Mesothelial cell of epicardium (in vitro differentiated cells): ENCODE data around the gene MPV17L2. TPM values are rescaled to one million over a fixed set of nuclear protein-coding genes. Genes with fewer than 3 reads are reported as not detected.
A peak's percentile ranks its signal among the peaks of the same experiment; 100 is the strongest.

ENCODE experiments used
- DNase-seq, 2 experiments: peaks; one replicate each; pipeline ENCODE4 v3.0.0; 2021; ENCODE audit warnings: low spot score in 2 of 2; ENCODE audit not compliant: unreplicated experiment in 2 of 2
- H3K27ac Mint-ChIP-seq: 2 replicates; pipeline ENCODE4 v1.8.0; 2021; ENCODE audit warnings: mixed read lengths
- H3K27me3 Mint-ChIP-seq: 2 replicates; pipeline ENCODE4 v1.8.0; 2021; ENCODE audit warnings: low read depth, mixed read lengths
- H3K36me3 Mint-ChIP-seq: 2 replicates; pipeline ENCODE4 v1.8.0; 2021; ENCODE audit warnings: mixed read lengths
- H3K4me1 Mint-ChIP-seq: 2 replicates; pipeline ENCODE4 v1.8.0; 2021; ENCODE audit warnings: mixed read lengths
- H3K4me3 Mint-ChIP-seq: 2 replicates; pipeline ENCODE4 v1.8.0; 2021; ENCODE audit warnings: mild to moderate bottlenecking, moderate library complexity, mixed read lengths
- H3K9me3 Mint-ChIP-seq: 2 replicates; pipeline ENCODE4 v1.8.0; 2021; ENCODE audit warnings: mixed read lengths
- CTCF ChIP-seq: fragments of 200-600 bp; sonication (generic); IDR thresholded peaks from one replicate; pipeline ENCODE4 v1.5.0; 2021; ENCODE audit warnings: antibody characterized with exemption; ENCODE audit not compliant: unreplicated experiment
- total RNA-seq: library from RNA; stranded (reverse); gene quantifications from 3 replicates; pipeline ENCODE4 v1.2.1, GENCODE V29; 2021

Gene MPV17L2
- total RNA-seq, 1 donor from 2014 or later, result 8.2 TPM

- DNase-seq, result no peak
- TF ChIP-seq CTCF, result no peak
- H3K27ac Mint-ChIP-seq, result no peak overlapping the region
- peaks cover 1% of the 10 kb centered on the region for H3K27me3 Mint-ChIP-seq
- peaks cover 17% of the 10 kb centered on the region for H3K4me1 Mint-ChIP-seq
- H3K36me3 Mint-ChIP-seq, result no peaks in the 10 kb centered on the region
- no peaks in the 10 kb centered on the region for H3K9me3 Mint-ChIP-seq
- no peak overlapping the region for H3K4me3 Mint-ChIP-seq
These were observed 2.7 kb upstream of the MPV17L2 start for GRCh38 chr19:18190278-18190677.

GRCh38 chr19:18191640-18192062 is 1.4 kb upstream of the MPV17L2 start:
- Mint-ChIP-seq H3K4me3 (peak overlapping the region; percentile 82), H3K9me3 (no peaks in the 10 kb centered on the region), H3K4me1 (peaks cover 17% of the 10 kb centered on the region)

GRCh38 chr19:18193388-18194180 is 566 bp downstream of the MPV17L2 start:
- Mint-ChIP-seq H3K4me3 (peak overlapping the region; percentile 82), H3K9me3 (no peaks in the 10 kb centered on the region), H3K27ac (peak overlapping the region; percentile 95), H3K36me3 (peaks cover 6% of the 10 kb centered on the region), H3K4me1 (peaks cover 17% of the 10 kb centered on the region), H3K27me3 (no peaks in the 10 kb centered on the region)
- no peak for DNase-seq
- no peak for TF ChIP-seq CTCF

More at GRCh38 chr19:18191640-18192062, 1.4 kb upstream of the MPV17L2 start:
- H3K27me3 Mint-ChIP-seq, result no peaks in the 10 kb centered on the region
- no peak for DNase-seq
- H3K27ac Mint-ChIP-seq, result peak overlapping the region; percentile 95
- no peak for TF ChIP-seq CTCF
- no peaks in the 10 kb centered on the region for H3K36me3 Mint-ChIP-seq

GRCh38 chr19:18194181-18194530 is 1.1 kb downstream of the MPV17L2 start:
- TF ChIP-seq CTCF, result no peak
- Mint-ChIP-seq H3K4me1 (peaks cover 17% of the 10 kb centered on the region), H3K4me3 (peak overlapping the region; percentile 82), H3K9me3 (no peaks in the 10 kb centered on the region), H3K27ac (peak overlapping the region; percentile 95), H3K27me3 (no peaks in the 10 kb centered on the region), H3K36me3 (peaks cover 6% of the 10 kb centered on the region)
- DNase-seq, result no peak

GRCh38 chr19:18194554-18195238 is 1.7 kb downstream of the MPV17L2 start:
- no peak for DNase-seq
- peaks cover 17% of the 10 kb centered on the region for H3K4me1 Mint-ChIP-seq
- peaks cover 6% of the 10 kb centered on the region for H3K36me3 Mint-ChIP-seq
- peak overlapping the region; percentile 64 for H3K27ac Mint-ChIP-seq
- H3K9me3 Mint-ChIP-seq, result no peaks in the 10 kb centered on the region
- TF ChIP-seq CTCF, result no peak
- H3K27me3 Mint-ChIP-seq, result no peaks in the 10 kb centered on the region
- H3K4me3 Mint-ChIP-seq, result peak overlapping the region; percentile 82
